Measurements from ENCODE around the gene ZNF319. TPM values are rescaled to one million over a fixed set of nuclear protein-coding genes. Genes with fewer than 3 reads are reported as not detected.

Gene ZNF319
- total and polyA plus RNA-seq, 2 of the 13 experiments (the other 11 are each of a cell fraction or from before 2014, with no cell fraction given) = 2.4 to 3.6 TPM

DNA sequence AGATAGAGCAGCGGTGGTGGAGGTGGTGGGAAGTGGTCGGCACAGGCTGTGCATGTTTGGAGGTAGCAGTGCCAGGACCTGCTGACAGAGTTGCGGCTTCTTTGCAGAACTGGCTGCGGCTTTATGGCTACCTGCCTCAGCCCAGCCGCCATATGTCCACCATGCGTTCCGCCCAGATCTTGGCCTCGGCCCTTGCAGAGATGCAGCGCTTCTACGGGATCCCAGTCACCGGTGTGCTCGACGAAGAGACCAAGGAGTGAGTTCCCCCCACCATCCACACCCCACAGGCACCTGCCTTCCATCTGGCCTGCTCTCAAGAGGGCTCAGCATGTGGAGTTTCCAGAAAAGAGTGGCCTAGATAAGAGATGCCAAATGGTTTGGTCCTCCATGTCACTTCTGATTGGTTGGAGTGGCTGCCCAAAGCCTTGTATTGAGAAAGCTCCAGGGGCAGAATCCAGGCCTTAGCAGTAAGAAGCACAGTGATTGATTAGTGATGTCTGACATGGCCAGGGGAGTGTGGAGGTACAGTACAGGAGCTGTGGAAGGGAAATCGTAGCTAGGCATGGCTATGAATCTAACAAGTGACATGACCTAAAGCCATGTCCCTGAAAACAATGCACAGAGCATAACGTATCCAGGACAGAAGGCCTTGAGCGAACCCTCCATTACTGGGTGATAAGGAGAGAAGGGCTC lies 37.0 kb upstream of the ZNF319 start (continued):
- peak; percentile 28 for TF ChIP-seq AGO2 (optimal IDR thresholded peaks at IDR 0.05; ENCODE audit: low read depth, low read length)
- TF ChIP-seq MXD4 (CRISPR knock-in tag; IDR thresholded peaks at IDR 0.05) = no peak

DNA sequence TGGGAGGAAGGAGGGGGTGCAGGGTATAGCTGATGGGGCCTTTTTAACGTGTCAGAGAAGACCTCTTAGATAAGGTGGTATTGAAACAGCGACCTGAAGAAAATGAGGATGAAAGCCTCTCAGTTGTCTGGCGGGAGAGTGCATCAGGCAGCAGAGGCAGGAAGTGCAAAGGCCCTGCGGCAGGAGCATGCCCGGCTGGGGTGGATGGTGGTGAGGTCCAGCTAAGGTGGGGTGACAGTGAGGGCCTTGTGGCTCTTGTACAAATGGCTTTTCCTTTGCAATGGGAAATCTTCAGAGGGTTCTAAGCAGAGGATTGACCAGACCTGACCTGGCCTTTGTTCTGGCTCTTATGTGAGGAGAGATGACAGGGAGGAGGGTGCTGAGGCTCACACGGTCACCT lies 36.5 kb upstream of the ZNF319 start:
- CTCF ChIA-PET (ENCODE audit: low intra/inter-chr PET ratio, low total read pairs) = no interaction called here
- no peak for FAIRE-seq

More for the DNA sequence above, 36.5 kb upstream of the ZNF319 start:
- no peak overlapping the region for H2AFZ ChIP-seq (ENCODE audit: low read length)
- H3K4me2 ChIP-seq (ENCODE audit: low read depth, low read length) = no peak overlapping the region
- intact Hi-C loops (cut with micrococcal nuclease; ENCODE audit: unreplicated experiment) (no loop called here), in situ Hi-C loops (cut with HindIII; ENCODE audit: extremely low pct_ligation_motif_present, low pct_unique_long_range_greater_than_20kb) (no loop called here)
- no peaks in the 10 kb centered on the region for H3K9me3 ChIP-seq (ENCODE audit: low read length)
- BruUV-seq (replicated peaks) = no TSS peak
- TF ChIP-seq, protein P1, sequence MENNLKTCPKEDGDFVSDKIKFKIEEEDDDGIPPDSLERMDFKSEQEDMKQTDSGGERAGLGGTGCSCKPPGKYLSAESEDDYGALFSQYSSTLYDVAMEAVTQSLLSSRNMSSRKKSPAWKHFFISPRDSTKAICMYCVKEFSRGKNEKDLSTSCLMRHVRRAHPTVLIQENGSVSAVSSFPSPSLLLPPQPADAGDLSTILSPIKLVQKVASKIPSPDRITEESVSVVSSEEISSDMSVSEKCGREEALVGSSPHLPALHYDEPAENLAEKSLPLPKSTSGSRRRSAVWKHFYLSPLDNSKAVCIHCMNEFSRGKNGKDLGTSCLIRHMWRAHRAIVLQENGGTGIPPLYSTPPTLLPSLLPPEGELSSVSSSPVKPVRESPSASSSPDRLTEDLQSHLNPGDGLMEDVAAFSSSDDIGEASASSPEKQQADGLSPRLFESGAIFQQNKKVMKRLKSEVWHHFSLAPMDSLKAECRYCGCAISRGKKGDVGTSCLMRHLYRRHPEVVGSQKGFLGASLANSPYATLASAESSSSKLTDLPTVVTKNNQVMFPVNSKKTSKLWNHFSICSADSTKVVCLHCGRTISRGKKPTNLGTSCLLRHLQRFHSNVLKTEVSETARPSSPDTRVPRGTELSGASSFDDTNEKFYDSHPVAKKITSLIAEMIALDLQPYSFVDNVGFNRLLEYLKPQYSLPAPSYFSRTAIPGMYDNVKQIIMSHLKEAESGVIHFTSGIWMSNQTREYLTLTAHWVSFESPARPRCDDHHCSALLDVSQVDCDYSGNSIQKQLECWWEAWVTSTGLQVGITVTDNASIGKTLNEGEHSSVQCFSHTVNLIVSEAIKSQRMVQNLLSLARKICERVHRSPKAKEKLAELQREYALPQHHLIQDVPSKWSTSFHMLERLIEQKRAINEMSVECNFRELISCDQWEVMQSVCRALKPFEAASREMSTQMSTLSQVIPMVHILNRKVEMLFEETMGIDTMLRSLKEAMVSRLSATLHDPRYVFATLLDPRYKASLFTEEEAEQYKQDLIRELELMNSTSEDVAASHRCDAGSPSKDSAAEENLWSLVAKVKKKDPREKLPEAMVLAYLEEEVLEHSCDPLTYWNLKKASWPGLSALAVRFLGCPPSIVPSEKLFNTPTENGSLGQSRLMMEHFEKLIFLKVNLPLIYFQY (CRISPR knock-in tag; IDR thresholded peaks at IDR 0.05; ENCODE audit: borderline replicate concordance) = no peak
- TF ChIP-seq ZMYM3 (CRISPR knock-in tag; IDR thresholded peaks at IDR 0.05) (peak; percentile 47; the same call in 1 of the 2 replicates), ZNF17 (CRISPR knock-in tag; IDR thresholded peaks at IDR 0.05) (0 out of 2 replicates have a peak, but pooled peaks have one; percentile 38)
- H3K9ac ChIP-seq (ENCODE audit: insufficient read depth, low read depth, low read length) = no peak overlapping the region
- WGBS (ENCODE audit: low lambda C conversion rate) = 96% methylated on average over 6 of the region's 6 CpGs
- no peak for DNase-seq (ENCODE audit: low spot score)
- H3K4me3 ChIP-seq (replicated peaks in 1 of 3; ENCODE audit: insufficient read depth in 1 of 3, low read depth in 2 of 3, low read length in 3 of 3) = no peak overlapping the region
- H3K36me3 ChIP-seq (replicated peaks in 1 of 2; ENCODE audit: control insufficient read depth in 1 of 2, insufficient read depth in 2 of 2, low read length in 2 of 2) = peaks cover 29 to 49% of the 10 kb centered on the region in 2 experiments
- peaks cover 4% of the 10 kb centered on the region for H3K79me2 ChIP-seq (ENCODE audit: insufficient read depth, low read length)
- no peaks in the 10 kb centered on the region for H3K27me3 ChIP-seq (ENCODE audit: control insufficient read depth in 1 of 2, insufficient read depth in 2 of 2, low read length in 2 of 2)
- H4K20me1 ChIP-seq (ENCODE audit: insufficient read depth, low read length) = peaks cover 11% of the 10 kb centered on the region; the same call in 1 of the 2 replicates
- H3K4me1 ChIP-seq (ENCODE audit: insufficient read depth, low read length) = peaks cover 15% of the 10 kb centered on the region
- POLR2A ChIA-PET = interaction anchor here (0.8 kb wide), 1 partner anchor 12 kb away, joined by 3 read pairs; no protein-coding TSS in a partner anchor
- no peak for ATAC-seq
- no peak overlapping the region for H3K27ac ChIP-seq (ENCODE audit: extremely low read length, insufficient read depth, low read length)
